Adipocyte (in vitro differentiated cells): ENCODE data around the gene SPIB.

Source experiments
- DNase-seq: peaks from one replicate; pipeline ENCODE4 v3.0.0-alpha.2; 2015; ENCODE audit warnings: low read depth
- H3K27me3 ChIP-seq: replicated peaks from 2 replicates; pipeline ENCODE4 v1.7.0; 2013; ENCODE audit warnings: mild to moderate bottlenecking, low read length, moderate library complexity; ENCODE audit not compliant: control insufficient read depth, insufficient read depth
- H3K36me3 ChIP-seq: 2 replicates; pipeline ENCODE4 v1.7.0; 2013; ENCODE audit warnings: low read length, mild to moderate bottlenecking, moderate library complexity; ENCODE audit not compliant: control insufficient read depth, insufficient read depth, severe bottlenecking
- H3K4me1 ChIP-seq: 2 replicates; pipeline ENCODE4 v1.7.0; 2013; ENCODE audit warnings: mild to moderate bottlenecking, low read length, moderate library complexity; ENCODE audit not compliant: control insufficient read depth, insufficient read depth
- H3K4me3 ChIP-seq: 2 replicates; pipeline ENCODE4 v1.7.0; 2013; ENCODE audit warnings: mild to moderate bottlenecking, low read length, moderate library complexity
- H3K9ac ChIP-seq: 2 replicates; pipeline ENCODE4 v1.7.0; 2013; ENCODE audit warnings: mild to moderate bottlenecking, low read length, moderate library complexity
- H3K9me3 ChIP-seq: 2 replicates; pipeline ENCODE4 v1.7.0; 2013; ENCODE audit warnings: mild to moderate bottlenecking, low read length, moderate library complexity; ENCODE audit not compliant: control insufficient read depth

Gene SPIB

DNA sequence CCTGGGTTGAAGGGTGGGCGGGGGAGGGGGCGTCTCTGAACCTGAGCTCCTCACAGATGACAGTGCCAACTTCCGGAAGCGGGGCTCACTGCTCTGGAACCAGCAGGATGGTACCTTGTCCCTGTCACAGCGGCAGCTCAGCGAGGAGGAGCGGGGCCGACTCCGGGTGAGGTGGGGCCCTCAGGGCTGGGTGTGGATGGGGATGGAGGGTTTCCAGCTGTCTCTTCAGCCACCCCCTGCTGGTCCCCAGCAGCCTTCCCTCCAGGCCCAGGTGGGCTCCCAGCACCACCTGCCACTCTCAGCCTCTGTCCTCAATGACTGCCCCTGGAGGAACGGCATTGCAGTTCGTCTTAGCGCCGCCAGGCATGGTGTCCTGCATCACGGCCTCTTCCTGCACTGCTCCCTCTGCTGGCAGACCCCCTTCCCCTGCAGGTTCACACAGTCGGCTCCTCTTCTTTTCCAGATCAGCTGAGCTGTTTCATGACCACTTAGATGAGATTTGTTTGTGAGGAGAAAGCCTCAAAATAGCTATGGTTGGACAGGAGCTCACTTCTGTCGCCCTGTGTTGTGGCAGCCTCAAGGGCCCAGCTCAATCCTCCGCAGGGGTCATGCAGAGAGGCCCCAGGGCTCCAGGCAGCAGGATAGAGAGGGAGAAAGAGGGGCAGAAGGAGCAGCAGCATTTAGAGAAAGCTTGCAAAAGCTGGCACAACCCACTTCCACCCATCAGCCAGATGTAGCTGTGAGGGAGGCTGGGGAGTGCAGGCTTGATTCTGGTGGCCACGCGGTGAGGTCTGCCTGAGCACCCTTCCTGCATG lies 60.4 kb downstream of the SPIB start:
- H3K27me3 ChIP-seq: no peaks in the 10 kb centered on the region
- peaks cover 31% of the 10 kb centered on the region for H3K36me3 ChIP-seq
- peaks cover 9% of the 10 kb centered on the region for H3K4me1 ChIP-seq
- peak; percentile 53 for DNase-seq
- no peak overlapping the region for H3K4me3 ChIP-seq
- H3K9ac ChIP-seq: no peak overlapping the region
- H3K9me3 ChIP-seq: no peaks in the 10 kb centered on the region

DNA sequence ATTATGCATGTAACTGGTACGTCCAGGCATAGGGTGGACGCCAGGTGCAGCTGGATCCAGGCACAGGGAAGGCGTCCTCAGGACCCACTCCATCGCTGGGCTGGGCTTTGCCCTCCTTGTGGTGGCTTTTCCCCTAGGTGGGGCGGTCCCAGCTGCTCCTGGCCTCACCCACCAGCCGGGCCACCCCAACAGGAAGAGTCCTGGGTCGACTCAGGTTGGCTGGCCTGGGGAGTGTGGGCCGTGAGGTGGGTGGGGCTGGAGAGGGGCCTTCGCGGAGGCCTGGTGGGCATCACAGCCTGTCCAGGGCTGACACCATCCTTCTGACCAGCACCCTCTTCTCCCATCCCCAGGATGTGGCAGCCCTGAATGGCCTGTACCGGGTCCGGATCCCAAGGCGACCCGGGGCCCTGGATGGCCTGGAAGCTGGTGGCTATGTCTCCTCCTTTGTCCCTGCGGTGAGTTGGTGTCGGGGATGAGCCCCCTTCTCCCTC lies 61.1 kb downstream of the SPIB start:
- Histone ChIP-seq H3K4me3 (no peak overlapping the region), H3K4me1 (peaks cover 9% of the 10 kb centered on the region), H3K27me3 (no peaks in the 10 kb centered on the region), H3K36me3 (peaks cover 31% of the 10 kb centered on the region), H3K9ac (no peak overlapping the region), H3K9me3 (no peaks in the 10 kb centered on the region)
- no peak for DNase-seq

DNA sequence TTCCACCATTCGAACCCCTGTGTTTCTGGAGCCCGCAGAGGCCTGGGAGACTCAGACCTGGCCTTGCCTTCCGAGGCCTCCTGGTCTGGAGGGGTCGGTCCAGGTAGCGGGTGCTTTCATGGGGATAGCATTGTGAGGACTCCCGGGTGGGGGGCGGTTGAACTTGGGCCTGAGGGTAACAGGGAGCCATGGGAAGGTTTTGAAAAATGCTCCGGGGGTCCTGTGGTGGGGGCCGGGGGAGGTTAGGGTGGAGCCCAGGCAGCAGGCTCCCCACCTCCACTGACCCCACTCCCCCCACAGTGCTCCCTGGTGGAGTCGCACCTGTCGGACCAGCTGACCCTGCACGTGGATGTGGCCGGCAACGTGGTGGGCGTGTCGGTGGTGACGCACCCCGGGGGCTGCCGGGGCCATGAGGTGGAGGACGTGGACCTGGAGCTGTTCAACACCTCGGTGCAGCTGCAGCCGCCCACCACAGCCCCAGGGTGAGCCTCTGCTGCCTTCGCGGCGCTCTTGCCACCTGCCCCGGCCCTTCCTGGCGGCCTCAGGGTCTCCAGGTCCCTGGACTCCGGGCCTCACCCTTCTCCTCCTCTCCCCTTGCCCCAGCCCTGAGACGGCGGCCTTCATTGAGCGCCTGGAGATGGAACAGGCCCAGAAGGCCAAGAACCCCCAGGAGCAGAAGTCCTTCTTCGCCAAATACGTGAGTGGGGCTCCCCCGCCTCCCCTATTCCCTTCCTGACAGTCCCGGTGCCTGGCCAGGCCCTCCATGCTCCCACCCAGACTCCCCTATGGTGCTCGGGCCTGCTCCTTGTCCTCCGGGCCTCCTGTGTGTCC lies 61.8 kb downstream of the SPIB start:
- no peak overlapping the region for H3K9ac ChIP-seq

More for the DNA sequence above, 61.8 kb downstream of the SPIB start:
- peaks cover 9% of the 10 kb centered on the region for H3K4me1 ChIP-seq
- H3K36me3 ChIP-seq: peaks cover 31% of the 10 kb centered on the region
- H3K4me3 ChIP-seq: no peak overlapping the region
- no peak for DNase-seq
- H3K9me3 ChIP-seq: no peaks in the 10 kb centered on the region
- H3K27me3 ChIP-seq: no peaks in the 10 kb centered on the region
